Osteoblast (primary cell): ENCODE data around the gene PTPRT. TPM values are rescaled to one million over a fixed set of nuclear protein-coding genes. Genes with fewer than 3 reads are reported as not detected.

Experiments used
- DNase-seq: peaks from one replicate; pipeline ENCODE4 v3.0.0; 2011; ENCODE audit warnings: low spot score, mixed read lengths; ENCODE audit not compliant: insufficient read length; ENCODE audit errors: missing footprints
- H2AFZ ChIP-seq: 2 replicates; pipeline ENCODE4 v1.6.0; 2011; ENCODE audit warnings: mild to moderate bottlenecking, low read length
- H3K27ac ChIP-seq: 2 replicates; pipeline ENCODE4 v1.5.1; 2011; ENCODE audit warnings: mild to moderate bottlenecking, low read depth, low read length, moderate library complexity
- H3K27me3 ChIP-seq: 2 replicates; pipeline ENCODE4 v1.6.0; 2012; ENCODE audit warnings: mild to moderate bottlenecking, control low read depth, inconsistent platforms, low read length, moderate library complexity; ENCODE audit not compliant: insufficient read depth
- H3K36me3 ChIP-seq: 2 replicates; pipeline ENCODE4 v1.5.1; 2011; ENCODE audit warnings: mild to moderate bottlenecking, low read length, control low read depth, moderate library complexity; ENCODE audit not compliant: insufficient read depth
- H3K4me1 ChIP-seq: 2 replicates; pipeline ENCODE4 v1.5.1; 2011; ENCODE audit warnings: mild to moderate bottlenecking, low read length, control low read depth, moderate library complexity; ENCODE audit not compliant: insufficient read depth
- H3K4me2 ChIP-seq: 2 replicates; pipeline ENCODE4 v1.6.0; 2011; ENCODE audit warnings: mild to moderate bottlenecking, low read length; ENCODE audit not compliant: insufficient read depth
- H3K4me3 ChIP-seq: fragments of 200-600 bp; sonication (generic); 3 replicates; pipeline ENCODE4 v1.5.1; 2012; ENCODE audit warnings: mild to moderate bottlenecking, low read length, inconsistent platforms; ENCODE audit not compliant: insufficient read depth
- H3K79me2 ChIP-seq: 2 replicates; pipeline ENCODE4 v1.6.0; 2012; ENCODE audit warnings: mild to moderate bottlenecking, low read length, control low read depth, inconsistent platforms; ENCODE audit not compliant: insufficient read depth
- H3K9me3 ChIP-seq: 2 replicates; pipeline ENCODE4 v1.5.1; 2011; ENCODE audit warnings: low read depth, low read length, control low read depth
- H4K20me1 ChIP-seq: 2 replicates; pipeline ENCODE4 v1.6.0; 2012; ENCODE audit warnings: mild to moderate bottlenecking, low read length, control low read depth; ENCODE audit not compliant: insufficient read depth
- total RNA-seq: library from RNA; depleted of rRNA; stranded (reverse); fragments of >200 nt; gene quantifications from 2 replicates; pipeline ENCODE4 v1.2.3, GENCODE V29; 2012
- TF ChIP-seq, protein P1 (sequence below): IDR thresholded peaks from 2 replicates; pipeline ENCODE4 v1.5.1; 2011; ENCODE audit warnings: mild to moderate bottlenecking, low read depth, low read length, moderate library complexity; ENCODE audit errors: extremely low read depth

Gene PTPRT
- total RNA-seq, 1 donor: not detected

- Histone ChIP-seq H4K20me1 (no peaks in the 10 kb centered on the region), H3K27me3 (no peaks in the 10 kb centered on the region), H3K4me1 (no peaks in the 10 kb centered on the region), H3K79me2 (no peaks in the 10 kb centered on the region), H3K27ac (no peak overlapping the region), H3K4me2 (no peak overlapping the region), H3K4me3 (no peak overlapping the region), H3K36me3 (no peaks in the 10 kb centered on the region), H2AFZ (no peak overlapping the region), H3K9me3 (peaks cover 4% of the 10 kb centered on the region)
- TF ChIP-seq, protein P1, sequence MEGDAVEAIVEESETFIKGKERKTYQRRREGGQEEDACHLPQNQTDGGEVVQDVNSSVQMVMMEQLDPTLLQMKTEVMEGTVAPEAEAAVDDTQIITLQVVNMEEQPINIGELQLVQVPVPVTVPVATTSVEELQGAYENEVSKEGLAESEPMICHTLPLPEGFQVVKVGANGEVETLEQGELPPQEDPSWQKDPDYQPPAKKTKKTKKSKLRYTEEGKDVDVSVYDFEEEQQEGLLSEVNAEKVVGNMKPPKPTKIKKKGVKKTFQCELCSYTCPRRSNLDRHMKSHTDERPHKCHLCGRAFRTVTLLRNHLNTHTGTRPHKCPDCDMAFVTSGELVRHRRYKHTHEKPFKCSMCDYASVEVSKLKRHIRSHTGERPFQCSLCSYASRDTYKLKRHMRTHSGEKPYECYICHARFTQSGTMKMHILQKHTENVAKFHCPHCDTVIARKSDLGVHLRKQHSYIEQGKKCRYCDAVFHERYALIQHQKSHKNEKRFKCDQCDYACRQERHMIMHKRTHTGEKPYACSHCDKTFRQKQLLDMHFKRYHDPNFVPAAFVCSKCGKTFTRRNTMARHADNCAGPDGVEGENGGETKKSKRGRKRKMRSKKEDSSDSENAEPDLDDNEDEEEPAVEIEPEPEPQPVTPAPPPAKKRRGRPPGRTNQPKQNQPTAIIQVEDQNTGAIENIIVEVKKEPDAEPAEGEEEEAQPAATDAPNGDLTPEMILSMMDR: no peak
- no peak for DNase-seq
These were observed 413.8 kb downstream of the PTPRT start for GRCh38 chr20:42775866-42776265.

DNA sequence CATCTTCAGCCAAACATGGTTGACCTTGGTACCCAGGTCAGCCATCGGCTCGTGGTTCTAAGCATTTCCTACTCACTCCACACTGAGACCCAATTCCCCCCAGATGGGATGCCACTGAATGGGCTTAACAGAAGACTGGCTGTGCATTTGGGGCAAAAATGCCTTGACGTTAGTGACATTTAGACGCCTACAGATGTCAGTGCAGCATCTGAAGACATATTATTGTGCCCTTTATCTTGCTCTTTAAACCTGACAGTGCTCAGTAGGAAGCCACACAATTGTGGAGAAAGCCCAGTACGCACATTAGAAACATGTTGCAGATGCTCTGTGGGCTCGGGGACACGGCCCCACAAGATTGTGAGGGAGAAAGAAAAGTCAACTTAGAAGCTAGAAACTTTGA, 414.7 kb downstream of the PTPRT start:
- Histone ChIP-seq H3K27ac (no peak overlapping the region), H3K9me3 (peaks cover 2% of the 10 kb centered on the region), H4K20me1 (no peaks in the 10 kb centered on the region), H2AFZ (no peak overlapping the region), H3K36me3 (no peaks in the 10 kb centered on the region), H3K4me1 (no peaks in the 10 kb centered on the region), H3K4me2 (no peak overlapping the region), H3K79me2 (no peaks in the 10 kb centered on the region), H3K4me3 (no peak overlapping the region), H3K27me3 (no peaks in the 10 kb centered on the region)
- TF ChIP-seq, protein P1: no peak
- DNase-seq: no peak

DNA sequence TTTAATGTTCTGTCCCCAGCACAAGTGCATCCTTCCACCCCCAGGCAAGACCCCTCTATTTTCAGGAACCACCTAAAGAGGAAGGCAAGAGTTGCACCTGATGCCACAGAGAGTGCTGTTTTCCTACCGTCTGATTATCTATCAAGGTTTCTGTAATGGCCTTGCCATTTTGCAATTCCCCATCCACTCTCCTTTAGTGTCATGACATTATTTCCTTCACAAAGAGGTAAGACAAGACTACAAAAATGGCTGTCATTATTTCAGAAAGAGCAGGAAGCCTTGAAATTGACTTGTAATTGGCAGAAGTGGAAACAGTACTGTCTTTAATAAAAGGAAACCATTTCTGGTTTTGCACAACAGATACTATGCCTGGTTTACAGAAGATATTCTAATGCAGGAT, 426.7 kb downstream of the PTPRT start:
- no peaks in the 10 kb centered on the region for H3K79me2 ChIP-seq
- no peaks in the 10 kb centered on the region for H4K20me1 ChIP-seq
- no peaks in the 10 kb centered on the region for H3K27me3 ChIP-seq
- no peak overlapping the region for H3K4me3 ChIP-seq
- no peak overlapping the region for H3K4me2 ChIP-seq
- no peak for DNase-seq
- H3K36me3 ChIP-seq: no peaks in the 10 kb centered on the region
- H3K27ac ChIP-seq: no peak overlapping the region
- TF ChIP-seq, protein P1: no peak
- no peak overlapping the region for H2AFZ ChIP-seq
- H3K4me1 ChIP-seq: no peaks in the 10 kb centered on the region
- peaks cover 6% of the 10 kb centered on the region for H3K9me3 ChIP-seq

DNA sequence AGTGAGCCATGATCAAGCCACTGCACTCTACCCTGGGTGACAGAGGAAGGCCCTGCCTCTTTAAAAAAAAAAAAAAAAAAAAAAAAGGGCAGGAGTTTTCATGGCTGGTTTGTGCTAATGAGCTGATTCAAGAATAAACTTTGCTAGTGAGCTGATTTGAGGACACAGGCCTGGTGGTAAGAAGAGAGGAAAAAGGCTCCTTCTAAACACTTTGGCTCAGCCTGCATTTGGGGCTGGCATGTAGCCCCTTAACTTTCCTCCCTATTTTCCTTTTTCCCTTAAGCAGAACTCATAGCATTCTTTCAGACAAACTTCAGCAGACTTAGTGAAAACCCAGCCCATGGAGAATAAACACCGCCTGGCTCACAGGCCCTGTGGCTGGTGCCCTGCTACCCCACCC, 432.7 kb downstream of the PTPRT start:
- H3K4me2 ChIP-seq: no peak overlapping the region
- no peaks in the 10 kb centered on the region for H3K36me3 ChIP-seq
- H3K79me2 ChIP-seq: no peaks in the 10 kb centered on the region
- no peak overlapping the region for H2AFZ ChIP-seq
- no peaks in the 10 kb centered on the region for H3K27me3 ChIP-seq
- no peaks in the 10 kb centered on the region for H4K20me1 ChIP-seq
- DNase-seq: no peak
- H3K4me3 ChIP-seq: no peak overlapping the region
- TF ChIP-seq, protein P1: no peak
- H3K9me3 ChIP-seq: peaks cover 3% of the 10 kb centered on the region
- no peaks in the 10 kb centered on the region for H3K4me1 ChIP-seq
- H3K27ac ChIP-seq: no peak overlapping the region
